ENCODE measurements around the gene TNKS2.
"Not testable (repeated sequence)": the region's sequence is repeated elsewhere in the genome, so short reads cannot be mapped to it uniquely, and the experiment has no call there.

Gene TNKS2

GRCh38 chr10:91865562-91866081 is 67.4 kb downstream of the TNKS2 start:
- no peak for DNase-seq (ENCODE audit: low spot score)

- DNase-seq (ENCODE audit: low spot score): no peak
These were observed 76.9 kb downstream of the TNKS2 start for GRCh38 chr10:91875156-91875555.

GRCh38 chr10:91875779-91876178 is 77.6 kb downstream of the TNKS2 start:
- DNase-seq (ENCODE audit: low spot score): no peak

GRCh38 chr10:91879515-91880170 is 81.4 kb downstream of the TNKS2 start:
- DNase-seq (ENCODE audit: low spot score): no peak

DNA sequence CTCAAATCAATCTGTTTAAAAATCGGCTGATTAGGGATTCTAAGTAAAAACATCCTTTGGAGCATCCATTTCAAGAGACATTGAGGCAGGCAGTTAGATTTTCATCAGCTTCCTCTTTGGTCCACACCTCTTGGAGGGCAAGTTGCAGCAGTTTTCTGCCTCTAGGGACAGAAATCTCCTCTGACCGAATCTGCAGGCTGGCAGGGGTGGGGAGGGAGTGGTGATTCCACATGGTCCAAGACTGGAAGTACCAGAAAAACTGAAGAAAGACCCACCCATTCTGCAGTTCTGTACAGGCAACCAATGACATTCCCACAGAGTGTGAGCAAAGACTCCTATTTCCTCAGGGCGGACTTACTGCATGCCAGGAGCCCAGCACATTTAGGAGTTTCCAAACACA is 82.1 kb downstream of the TNKS2 start:
- DNase-seq (ENCODE audit: low spot score): no peak

GRCh38 chr10:91883549-91884444 is 85.6 kb downstream of the TNKS2 start:
- DNase-seq (ENCODE audit: low spot score): no peak

DNA sequence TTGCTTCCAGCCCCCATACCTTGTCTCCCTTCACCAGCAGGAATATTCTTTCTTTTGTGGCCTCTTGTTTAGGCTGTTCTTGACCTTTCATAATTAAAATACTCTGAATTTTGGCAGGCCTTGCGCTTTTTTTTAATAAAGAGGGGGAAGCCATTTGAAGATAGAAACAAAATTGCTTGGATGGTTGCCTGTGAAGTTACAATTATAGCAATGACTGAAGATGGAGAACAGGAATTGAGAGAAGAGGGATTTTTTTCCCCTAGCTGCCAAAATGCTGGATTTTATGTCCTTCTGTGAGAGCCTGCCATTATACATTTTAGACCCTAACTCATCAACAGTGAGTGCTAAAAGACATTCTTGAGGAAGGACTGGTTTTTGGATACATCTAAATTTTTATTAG is 86.3 kb downstream of the TNKS2 start:
- DNase-seq (ENCODE audit: low spot score): no peak

GRCh38 chr10:91885362-91886079 is 87.3 kb downstream of the TNKS2 start:
- DNase-seq (ENCODE audit: low spot score): no peak

- no peak for DNase-seq (ENCODE audit: low spot score)
These were observed 88.7 kb downstream of the TNKS2 start for GRCh38 chr10:91886954-91887271.

DNA sequence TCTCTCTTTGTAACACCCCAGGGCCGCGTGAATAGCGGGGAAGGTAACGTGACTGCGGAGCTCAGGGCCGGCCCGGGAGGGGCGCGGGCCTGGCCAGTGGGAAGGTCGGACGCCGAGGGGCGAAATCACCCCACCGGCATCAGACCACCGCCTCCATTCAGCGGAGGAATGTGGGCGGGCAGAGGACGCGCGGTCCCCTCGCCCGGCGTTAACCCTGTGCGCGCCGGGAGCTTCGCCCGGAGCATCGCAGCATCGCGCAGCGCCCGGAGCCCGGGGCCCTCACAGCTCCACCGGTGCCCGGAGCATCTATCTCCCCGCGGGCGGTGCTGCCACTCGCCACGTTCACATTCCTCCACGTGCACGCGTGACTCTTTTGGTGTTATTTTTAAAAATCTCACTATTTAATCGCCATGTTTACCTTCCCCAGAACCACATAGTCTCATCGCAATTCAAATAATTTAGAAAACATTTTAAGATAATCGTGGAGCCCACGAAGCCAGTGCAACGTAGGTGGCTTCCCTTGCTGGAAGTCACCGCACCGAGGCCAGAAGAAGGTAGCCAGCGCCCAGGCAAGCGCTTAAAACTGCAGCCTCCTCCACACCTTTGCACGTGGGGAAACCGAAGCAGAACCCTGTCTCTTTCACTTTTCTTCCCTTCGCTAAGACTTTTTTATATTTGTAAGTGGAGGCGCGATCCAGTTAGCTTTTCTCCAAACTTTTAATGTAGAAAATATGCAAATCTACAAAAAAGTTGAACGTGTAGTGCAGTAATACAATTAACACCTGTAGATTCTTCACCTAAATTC is 89.2 kb downstream of the TNKS2 start:
- no peak for DNase-seq (ENCODE audit: low spot score)

DNA sequence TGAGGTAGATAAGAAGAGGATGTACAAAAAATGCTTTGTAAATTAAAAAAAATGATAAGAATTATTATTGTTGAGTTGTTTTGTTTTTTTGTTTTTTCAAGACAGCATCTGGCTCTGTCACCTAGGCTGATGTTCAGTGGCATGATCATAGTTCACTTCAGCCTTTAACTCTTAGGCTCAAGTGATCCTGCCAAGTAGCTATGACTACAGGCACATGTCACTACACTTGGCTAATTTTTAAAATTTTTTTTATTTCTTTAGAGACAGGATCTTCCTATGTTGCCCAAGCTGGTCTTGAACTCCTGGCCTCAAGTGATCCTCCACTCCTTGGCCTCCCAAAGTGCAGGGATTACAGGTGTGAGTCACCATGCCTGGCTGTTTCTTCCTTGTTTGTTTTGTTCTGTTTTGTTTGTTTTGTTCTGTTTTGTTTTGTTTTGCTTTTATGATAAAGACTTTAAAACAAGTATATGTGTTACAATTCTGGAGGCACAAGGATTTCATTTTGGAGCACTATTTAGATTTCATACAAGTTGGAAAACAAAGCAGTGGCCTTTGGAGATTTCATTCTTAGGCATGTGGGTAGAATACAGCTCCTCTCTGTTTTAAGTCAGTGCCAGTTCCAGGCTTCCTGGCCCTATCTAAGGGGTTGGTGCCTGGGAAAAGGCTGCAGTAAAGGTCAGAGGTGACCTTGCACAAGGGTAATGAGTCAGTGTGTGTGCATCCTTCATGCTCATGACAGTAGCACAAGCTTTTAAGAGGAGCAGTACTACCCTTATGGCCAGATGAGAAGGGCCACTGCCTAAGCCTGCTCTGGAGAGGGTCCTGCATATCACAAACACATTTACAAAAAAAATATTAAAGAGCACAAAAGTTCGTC is 93.1 kb downstream of the TNKS2 start:
- no peak for DNase-seq (ENCODE audit: low spot score)

- no peak for DNase-seq (ENCODE audit: low spot score)
These were observed 94.8 kb downstream of the TNKS2 start for GRCh38 chr10:91893051-91893450.

- DNase-seq (ENCODE audit: low spot score): not testable (repeated sequence)
These were observed 96.0 kb downstream of the TNKS2 start for GRCh38 chr10:91894261-91894685.

GRCh38 chr10:91896212-91896756 is 98.1 kb downstream of the TNKS2 start:
- DNase-seq (ENCODE audit: low spot score): no peak

DNA sequence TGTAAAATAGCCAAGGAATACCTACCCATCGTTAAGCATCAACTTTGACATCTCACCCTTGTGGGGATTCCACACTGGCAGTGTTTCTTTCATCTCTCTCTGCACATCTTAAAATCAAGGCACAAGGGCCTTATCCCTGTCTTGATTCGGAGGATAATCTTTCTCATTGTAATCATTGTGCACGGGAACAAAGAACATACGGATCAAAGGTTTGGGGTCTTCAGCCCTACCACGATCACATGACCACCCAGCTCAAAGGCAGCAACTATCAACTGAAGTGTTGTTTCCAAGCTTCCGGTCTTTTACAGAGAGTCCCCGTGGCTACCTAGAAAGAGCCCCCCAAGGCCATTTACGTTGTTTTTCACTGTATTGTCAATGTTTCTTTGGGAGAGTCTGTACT is 99.2 kb downstream of the TNKS2 start:
- DNase-seq (ENCODE audit: low spot score): no peak

GRCh38 chr10:91901784-91902677 is 103.8 kb downstream of the TNKS2 start:
- peak; percentile 20 for DNase-seq (ENCODE audit: low spot score)

DNA sequence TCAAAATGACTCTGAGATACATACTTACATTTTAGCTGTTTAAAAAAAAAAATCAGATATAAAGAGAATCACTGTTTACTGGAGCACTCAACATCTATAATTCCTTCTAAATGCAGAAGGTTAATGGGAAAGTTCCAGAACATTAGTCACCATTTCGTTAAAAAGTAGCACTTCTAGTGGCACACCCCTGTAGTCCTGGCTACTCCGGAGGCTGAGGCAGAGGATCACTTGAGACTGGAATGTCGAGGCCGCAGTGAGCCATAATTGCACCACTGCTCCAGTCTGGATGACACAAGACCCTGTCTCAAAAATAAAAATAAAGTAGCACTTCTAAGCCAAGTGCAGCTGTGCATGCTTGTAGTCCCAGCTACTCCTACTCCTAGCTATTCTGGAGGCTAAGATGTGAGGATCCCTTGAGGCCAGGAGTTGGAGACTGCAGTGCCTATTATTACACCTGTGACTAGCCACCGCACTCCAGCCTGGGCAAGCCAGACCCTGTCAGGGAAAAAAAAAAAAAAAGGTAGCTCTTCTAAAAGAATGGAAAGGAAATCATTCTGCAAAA is 108.9 kb downstream of the TNKS2 start:
- DNase-seq (ENCODE audit: low spot score): no peak

DNA sequence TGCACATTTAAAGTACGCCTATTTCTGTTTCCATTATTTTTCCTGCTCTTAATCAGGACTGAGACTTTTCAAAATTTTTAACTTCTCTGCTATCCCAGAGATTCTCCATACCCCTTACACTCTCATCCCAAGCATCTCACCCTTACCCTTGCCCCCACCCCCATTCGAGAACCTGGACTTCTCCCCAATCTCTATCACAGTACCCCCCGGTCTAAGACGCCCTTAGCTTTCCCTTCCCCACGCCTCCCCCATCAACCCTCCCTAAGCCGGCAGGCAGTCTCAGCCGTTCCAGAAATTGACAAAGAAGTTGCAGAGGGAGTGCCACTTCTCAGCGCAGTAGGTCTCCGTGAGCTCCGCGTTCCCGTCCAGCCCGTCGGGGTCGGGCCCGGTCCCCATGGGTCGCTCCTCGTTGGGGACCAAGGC is 109.7 kb downstream of the TNKS2 start:
- DNase-seq (ENCODE audit: low spot score): no peak
